HG03159 (cell line): Measurements from ENCODE around the gene DTNB.

Experiments used
- ATAC-seq: cut with Tn5 transposase; IDR thresholded peaks from one replicate; pipeline ENCODE4 v1.9.1; 2021; ENCODE audit warnings: mild to moderate bottlenecking, moderate library complexity; ENCODE audit not compliant: unreplicated experiment

DTNB gene

GRCh38 chr2:25375371-25375988 is 297.9 kb downstream of the DTNB start:
- no peak for ATAC-seq

- no peak for ATAC-seq
Measured at GRCh38 chr2:25374827-25375226, 298.6 kb downstream of the DTNB start.

GRCh38 chr2:25374411-25374810 is 299.0 kb downstream of the DTNB start:
- no peak for ATAC-seq

GRCh38 chr2:25373269-25373981 is 300.0 kb downstream of the DTNB start:
- ATAC-seq: no peak

- no peak for ATAC-seq
Measured at GRCh38 chr2:25372405-25373268, 300.7 kb downstream of the DTNB start.

- no peak for ATAC-seq
Measured at GRCh38 chr2:25371253-25372241, 301.8 kb downstream of the DTNB start.

GRCh38 chr2:25369876-25370275 is 303.5 kb downstream of the DTNB start:
- ATAC-seq: no peak

- ATAC-seq: no peak
Measured at GRCh38 chr2:25369439-25369838, 303.9 kb downstream of the DTNB start.

GRCh38 chr2:25368660-25369059 is 304.7 kb downstream of the DTNB start:
- ATAC-seq: no peak

- no peak for ATAC-seq
Measured at GRCh38 chr2:25367296-25367695, 306.1 kb downstream of the DTNB start.

- no peak for ATAC-seq
Measured at GRCh38 chr2:25366629-25367028, 306.7 kb downstream of the DTNB start.

- no peak for ATAC-seq
Measured at GRCh38 chr2:25365241-25365640, 308.1 kb downstream of the DTNB start.

GRCh38 chr2:25363733-25364132 is 309.6 kb downstream of the DTNB start:
- ATAC-seq: no peak

- ATAC-seq: peak; percentile 75
Measured at GRCh38 chr2:25362434-25363145, 310.8 kb downstream of the DTNB start.

- peak; percentile 81 for ATAC-seq
Measured at GRCh38 chr2:25362049-25362433, 311.3 kb downstream of the DTNB start.

GRCh38 chr2:25361261-25362048 is 311.9 kb downstream of the DTNB start:
- no peak for ATAC-seq

GRCh38 chr2:25358836-25359235 is 314.5 kb downstream of the DTNB start:
- ATAC-seq: no peak

- ATAC-seq: no peak
Measured at GRCh38 chr2:25358249-25358815, 315.0 kb downstream of the DTNB start.

- no peak for ATAC-seq
Measured at GRCh38 chr2:25356088-25356487, 317.3 kb downstream of the DTNB start.
